GM19025 (cell line): Measurements from ENCODE around the gene CENPW.

ENCODE experiments used
- ATAC-seq: cut with Tn5 transposase; IDR thresholded peaks from one replicate; pipeline ENCODE4 v1.9.1; 2021; ENCODE audit warnings: mild to moderate bottlenecking, low read depth, moderate library complexity; ENCODE audit not compliant: unreplicated experiment

The CENPW gene

DNA sequence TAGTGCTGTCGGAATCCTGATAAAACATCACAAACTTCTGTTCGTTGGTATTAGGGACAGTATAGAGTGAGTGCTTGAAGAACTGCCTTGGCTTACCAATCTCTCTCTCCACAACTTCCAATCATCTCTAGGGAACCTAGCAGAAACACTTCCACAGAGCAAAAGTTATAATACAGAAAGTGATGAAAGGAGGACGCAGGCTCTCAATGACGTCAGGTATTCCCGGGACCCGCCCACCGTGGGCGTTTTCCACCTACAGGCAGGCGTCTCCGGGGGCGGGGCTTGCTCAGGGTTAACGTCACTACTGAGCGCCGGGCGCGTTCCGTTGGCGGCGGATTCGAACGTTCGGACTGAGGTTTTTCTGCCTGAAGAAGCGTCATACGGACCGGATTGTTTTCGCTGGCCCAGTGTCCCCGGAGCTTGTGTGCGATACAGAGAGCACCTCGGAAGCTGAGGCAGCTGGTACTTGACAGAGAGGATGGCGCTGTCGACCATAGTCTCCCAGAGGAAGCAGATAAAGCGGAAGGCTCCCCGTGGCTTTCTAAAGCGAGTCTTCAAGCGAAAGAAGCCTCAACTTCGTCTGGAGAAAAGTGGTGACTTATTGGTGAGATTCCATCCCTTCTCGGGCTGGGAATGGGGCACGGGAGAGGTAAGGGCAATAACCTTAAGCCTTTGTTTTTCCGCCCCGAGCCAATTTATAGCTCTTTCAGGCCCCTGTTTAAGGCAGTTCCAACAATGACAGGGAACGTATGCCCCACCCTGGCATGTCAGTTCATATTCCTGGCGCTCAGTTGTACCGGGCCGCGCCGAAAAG, at the start of gene CENPW:
TSS of gene CENPW (plus strand) at position 320 of the 814 bp plus-strand sequence. CDS start at position 479, 159 bp downstream.
- ATAC-seq = peak; percentile 97

GRCh38 chr6:126293891-126294524, 45.9 kb upstream of the CENPW start:
- no peak for ATAC-seq

DNA sequence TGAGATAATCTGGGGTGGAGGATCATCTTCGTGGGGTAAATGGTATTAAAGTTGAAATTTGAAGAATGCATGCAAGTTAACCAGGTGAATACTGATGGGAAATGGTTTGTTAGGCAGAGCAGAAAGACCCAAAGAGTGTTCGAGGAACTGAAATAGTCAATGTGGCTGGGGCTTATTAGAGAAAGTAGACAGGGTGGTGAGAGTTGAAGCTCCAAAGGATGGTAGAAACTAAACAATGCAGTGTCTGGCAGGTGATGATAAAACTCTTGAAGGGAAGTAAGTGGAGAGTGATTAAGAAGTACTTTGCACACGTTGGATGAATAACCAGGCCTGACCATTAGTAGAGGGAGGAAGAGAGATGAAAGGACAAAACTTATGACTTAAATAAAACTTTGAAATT, 39.8 kb upstream of the CENPW start:
- no peak for ATAC-seq

GRCh38 chr6:126300735-126301134, 39.2 kb upstream of the CENPW start:
- ATAC-seq = peak; percentile 83

GRCh38 chr6:126302191-126302590, 37.7 kb upstream of the CENPW start:
- ATAC-seq = no peak

DNA sequence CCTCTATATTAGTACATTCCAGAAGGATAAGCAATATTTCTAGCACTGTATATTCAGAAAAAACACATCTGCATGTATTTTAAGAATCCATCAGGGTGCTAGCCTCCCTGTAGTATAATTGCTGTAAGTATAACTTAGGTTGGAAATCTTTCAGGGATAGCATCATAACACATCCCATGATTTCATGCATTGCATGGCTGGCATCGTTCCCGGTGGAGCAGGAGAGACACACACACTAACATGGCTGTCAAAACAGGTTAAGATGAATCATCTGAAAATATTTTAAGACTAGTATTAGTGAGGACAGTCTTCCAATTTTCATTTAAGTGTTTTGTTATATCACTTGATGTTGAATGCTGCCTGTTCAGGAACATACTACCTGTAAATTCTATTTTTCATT, 32.1 kb upstream of the CENPW start:
- ATAC-seq = no peak

- no peak for ATAC-seq
Measured at GRCh38 chr6:126308362-126308761, 31.6 kb upstream of the CENPW start.

GRCh38 chr6:126312013-126312665, 27.8 kb upstream of the CENPW start:
- peak; percentile 89 for ATAC-seq

DNA sequence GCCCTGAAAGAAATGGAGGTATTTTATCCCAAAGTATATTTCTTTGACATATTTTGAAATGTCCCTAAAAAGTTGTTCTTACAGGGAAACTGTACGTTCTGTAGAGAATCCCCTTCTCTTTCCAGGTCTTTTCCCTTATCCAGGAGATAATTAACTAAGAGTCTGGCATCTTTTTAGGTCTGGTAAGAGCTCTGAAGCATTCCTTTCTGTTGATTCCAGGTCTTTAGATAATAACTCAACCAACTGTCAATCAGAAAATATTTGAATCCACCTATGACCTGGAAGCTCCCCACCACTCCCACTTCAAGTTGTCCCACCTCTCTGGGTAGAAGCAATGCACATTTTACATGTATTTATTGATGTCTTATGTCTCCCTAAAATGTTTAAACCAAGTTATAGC, 26.0 kb upstream of the CENPW start:
- ATAC-seq = no peak

- ATAC-seq = no peak
Measured at GRCh38 chr6:126318797-126319196, 21.1 kb upstream of the CENPW start.

- ATAC-seq = no peak
Measured at GRCh38 chr6:126333729-126334128, 6.2 kb upstream of the CENPW start.

DNA sequence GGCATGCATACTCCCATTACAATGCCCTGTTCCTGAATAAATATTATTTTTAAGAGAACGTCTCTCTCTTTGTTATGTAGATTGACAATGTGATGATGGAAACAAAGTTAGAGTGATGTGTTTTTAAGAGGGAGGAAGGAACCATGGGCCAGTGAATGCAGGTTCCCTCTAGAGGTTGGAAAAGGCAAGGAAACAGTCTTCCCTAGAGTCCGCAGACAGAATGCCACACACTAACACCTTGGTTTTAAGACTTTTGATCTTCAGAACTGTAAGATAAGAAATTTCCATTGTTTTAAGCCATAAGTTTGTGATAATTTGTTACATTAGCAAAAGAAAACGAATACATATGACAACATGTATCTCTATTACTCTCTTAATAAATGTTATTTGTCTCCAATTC, 4.7 kb upstream of the CENPW start:
- no peak for ATAC-seq

DNA sequence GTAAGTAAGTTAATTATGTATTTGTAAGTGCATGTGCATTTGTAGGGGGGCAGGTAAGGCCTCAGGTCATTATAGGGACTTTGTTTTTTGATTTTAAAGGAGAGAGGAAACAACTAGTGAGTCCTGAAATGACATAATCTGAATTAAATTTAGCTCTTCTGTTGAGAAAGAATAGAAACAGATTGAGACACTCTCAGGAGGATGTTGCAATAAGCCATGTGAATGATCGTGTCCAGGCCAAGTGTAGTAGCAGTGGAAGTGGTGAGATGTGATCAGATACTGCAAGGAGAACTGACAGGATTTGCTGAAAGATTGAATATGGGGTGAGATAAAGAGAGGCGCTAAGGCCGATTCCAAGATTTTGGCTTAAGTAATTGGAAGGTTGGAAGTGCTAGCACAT, 2.6 kb upstream of the CENPW start:
- ATAC-seq = no peak

DNA sequence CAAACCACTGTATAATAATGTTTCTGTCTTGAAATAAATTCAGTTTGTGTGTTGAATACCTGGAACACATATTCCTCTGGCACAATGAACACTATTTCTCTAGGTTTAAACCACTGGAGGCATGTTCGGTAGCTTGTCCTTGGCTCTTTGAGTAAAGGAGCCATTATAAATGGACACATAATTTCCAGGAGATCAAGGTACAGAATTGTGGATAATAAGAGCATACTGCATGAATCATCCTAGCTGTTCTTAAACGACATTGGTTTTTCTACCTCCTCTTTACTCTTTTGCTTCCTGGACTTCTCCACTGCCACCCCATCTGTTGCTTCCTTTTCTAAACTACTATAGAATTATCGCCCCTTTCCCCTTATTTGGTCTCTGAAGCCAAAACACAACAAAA, 1.2 kb downstream of the CENPW start:
- ATAC-seq = no peak

DNA sequence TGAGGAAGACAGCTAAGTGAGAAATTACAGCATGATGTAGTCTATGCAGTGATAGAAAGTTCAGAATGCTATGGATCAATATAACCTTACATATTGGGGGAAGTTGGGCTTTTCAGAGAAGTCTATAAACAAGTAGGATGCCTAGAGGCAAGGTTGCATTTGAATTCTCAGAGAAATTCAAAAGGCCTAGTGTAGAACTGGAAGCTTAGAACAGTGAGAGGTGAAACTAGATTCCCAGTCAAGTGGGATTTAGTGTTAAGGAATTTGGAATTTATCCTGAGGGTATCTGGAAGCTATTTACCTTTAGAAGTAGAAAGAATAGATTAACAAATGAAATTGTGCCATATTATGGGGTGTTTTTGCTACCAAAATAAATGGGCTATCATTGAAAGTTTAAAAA, 4.3 kb downstream of the CENPW start:
- ATAC-seq = no peak

GRCh38 chr6:126351960-126352359, 12.0 kb downstream of the CENPW start:
- no peak for ATAC-seq

DNA sequence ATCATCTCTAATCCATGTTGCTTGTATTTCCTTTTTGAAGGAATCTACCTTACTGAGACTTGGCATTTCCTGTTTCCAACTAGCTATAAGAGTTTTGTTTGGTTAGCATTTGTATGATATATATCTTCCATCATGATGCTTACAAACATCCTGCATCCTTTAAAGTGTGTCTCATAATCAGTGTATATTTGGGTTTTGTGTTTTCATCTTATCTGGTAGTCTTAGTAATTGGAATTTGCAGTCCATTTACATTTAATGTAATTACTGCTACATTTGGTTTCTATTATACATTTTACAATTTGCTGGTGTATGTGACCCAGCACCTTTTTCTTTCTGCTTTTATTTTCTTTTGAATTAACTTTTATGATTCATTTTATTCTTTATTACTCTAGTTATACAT, 12.6 kb downstream of the CENPW start:
- ATAC-seq = no peak

DNA sequence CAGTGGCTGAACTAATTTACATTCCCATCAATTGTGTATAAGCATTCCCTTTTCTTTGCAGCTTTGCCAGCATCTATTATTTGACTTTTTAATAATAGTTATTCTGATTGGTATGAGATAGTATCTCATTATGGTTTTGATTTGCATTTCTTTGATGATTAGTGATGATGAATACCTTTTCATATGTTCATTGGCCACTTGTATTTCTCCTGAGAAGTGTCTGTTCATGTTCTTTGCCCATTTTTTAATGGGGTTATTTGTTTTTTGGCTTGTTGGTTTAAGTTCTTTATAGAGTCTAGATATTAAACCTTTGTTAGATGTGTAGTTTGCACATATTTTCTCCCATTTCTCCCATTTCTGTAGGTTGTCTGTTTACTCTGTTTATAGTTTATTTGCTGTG, 16.6 kb downstream of the CENPW start:
- no peak for ATAC-seq

- no peak for ATAC-seq
Measured at GRCh38 chr6:126359936-126360537, 20.1 kb downstream of the CENPW start.

GRCh38 chr6:126361832-126362440, 22.0 kb downstream of the CENPW start:
- ATAC-seq = no peak

GRCh38 chr6:126367849-126368248, 27.9 kb downstream of the CENPW start:
- no peak for ATAC-seq
